GM10248 (cell line): Measurements from ENCODE around the gene MVB12A.

Experiments
- CTCF ChIA-PET: fragments of 300-600 bp; sonication (Branson Sonifier 250); formaldehyde crosslinking; extraction: SDS; loops from one replicate; lab custom pipeline; 2021; ENCODE audit warnings: antibody characterized with exemption; lab: Yijun Ruan, JAX
- POLR2A ChIA-PET: fragments of 350-650 bp; sonication (Branson Sonifier 250); formaldehyde crosslinking; extraction: SDS; loops from one replicate; lab custom pipeline; 2020; ENCODE audit warnings: antibody characterized with exemption; lab: Yijun Ruan, JAX
- DNase-seq: peaks from one replicate; pipeline ENCODE4 v3.0.0; 2012; ENCODE audit errors: extremely low spot score
- TF ChIP-seq, protein P1 (sequence below): IDR thresholded peaks from 2 replicates; pipeline ENCODE4 v1.5.1; 2012; ENCODE audit warnings: mild to moderate bottlenecking, low read depth; ENCODE audit errors: extremely low read depth, missing control alignments, control extremely low read depth

The MVB12A gene

DNA sequence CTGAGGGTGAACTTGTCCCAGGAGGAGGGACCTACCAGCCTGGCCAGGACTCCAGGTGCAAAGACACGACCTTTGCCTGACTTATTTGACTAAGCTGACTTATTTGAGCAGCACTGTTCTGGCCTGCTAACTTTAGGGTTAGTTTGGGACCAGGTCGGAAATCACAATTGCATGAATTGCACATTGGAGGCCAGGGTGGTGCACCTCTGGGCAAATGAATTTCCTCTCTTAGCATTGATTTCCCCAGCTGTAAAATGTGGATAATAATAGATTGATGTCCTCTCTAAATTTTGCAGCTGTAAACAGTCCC, 13.0 kb upstream of the MVB12A start:
- ChIA-PET POLR2A (interaction anchor here (2.5 kb wide), 1 partner anchor 13 kb away, joined by 10 read pairs; the partner anchor contains the start of gene MVB12A), CTCF (interaction anchor here (1.3 to 2.2 kb wide), 2 partner anchors 18 to 326 kb away, joined by 3 to 7 read pairs; no protein-coding TSS in a partner anchor)
- no peak for DNase-seq
- TF ChIP-seq, protein P1, sequence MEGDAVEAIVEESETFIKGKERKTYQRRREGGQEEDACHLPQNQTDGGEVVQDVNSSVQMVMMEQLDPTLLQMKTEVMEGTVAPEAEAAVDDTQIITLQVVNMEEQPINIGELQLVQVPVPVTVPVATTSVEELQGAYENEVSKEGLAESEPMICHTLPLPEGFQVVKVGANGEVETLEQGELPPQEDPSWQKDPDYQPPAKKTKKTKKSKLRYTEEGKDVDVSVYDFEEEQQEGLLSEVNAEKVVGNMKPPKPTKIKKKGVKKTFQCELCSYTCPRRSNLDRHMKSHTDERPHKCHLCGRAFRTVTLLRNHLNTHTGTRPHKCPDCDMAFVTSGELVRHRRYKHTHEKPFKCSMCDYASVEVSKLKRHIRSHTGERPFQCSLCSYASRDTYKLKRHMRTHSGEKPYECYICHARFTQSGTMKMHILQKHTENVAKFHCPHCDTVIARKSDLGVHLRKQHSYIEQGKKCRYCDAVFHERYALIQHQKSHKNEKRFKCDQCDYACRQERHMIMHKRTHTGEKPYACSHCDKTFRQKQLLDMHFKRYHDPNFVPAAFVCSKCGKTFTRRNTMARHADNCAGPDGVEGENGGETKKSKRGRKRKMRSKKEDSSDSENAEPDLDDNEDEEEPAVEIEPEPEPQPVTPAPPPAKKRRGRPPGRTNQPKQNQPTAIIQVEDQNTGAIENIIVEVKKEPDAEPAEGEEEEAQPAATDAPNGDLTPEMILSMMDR, result no peak

DNA sequence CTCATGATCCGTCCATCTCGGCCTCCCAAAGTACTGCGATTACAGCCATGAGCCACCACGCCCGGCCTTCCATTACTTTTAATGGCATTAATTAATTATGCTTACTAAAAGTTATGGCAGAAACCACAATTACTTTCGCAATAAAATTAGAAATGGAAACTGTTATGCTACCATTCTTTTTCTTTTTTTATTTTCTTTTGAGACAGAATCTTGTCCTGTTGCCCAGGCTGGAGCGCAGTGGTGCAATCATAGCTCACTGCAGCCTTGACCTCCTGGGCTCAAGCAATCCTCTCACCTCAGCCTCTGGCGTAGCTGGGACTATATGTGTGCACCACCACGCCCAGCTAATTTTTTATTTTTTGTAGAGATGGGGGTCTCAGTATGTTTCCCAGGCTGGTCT, 9.9 kb upstream of the MVB12A start:
- CTCF ChIA-PET, result interaction anchor here (0.9 kb wide), 1 partner anchor 8 kb away, joined by 3 read pairs; no protein-coding TSS in a partner anchor
- TF ChIP-seq, protein P1, result no peak
- POLR2A ChIA-PET, result no interaction called here
- no peak for DNase-seq

- POLR2A ChIA-PET, result no interaction called here
- CTCF ChIA-PET, result interaction anchor here (0.8 to 1.7 kb wide), 3 partner anchors 26 to 84 kb away, joined by 3 to 4 read pairs (median 4); no protein-coding TSS in a partner anchor
- TF ChIP-seq, protein P1, result no peak
- no peak for DNase-seq
Observed at GRCh38 chr19:17411801-17412200, 8.0 kb upstream of the MVB12A start.

GRCh38 chr19:17414097-17414496, 5.8 kb upstream of the MVB12A start:
- CTCF ChIA-PET, result interaction anchor here (1.0 kb wide), 1 partner anchor 27 kb away, joined by 3 read pairs; no protein-coding TSS in a partner anchor
- POLR2A ChIA-PET, result no interaction called here
- no peak for DNase-seq
- TF ChIP-seq, protein P1, result no peak

GRCh38 chr19:17415121-17415520, 4.7 kb upstream of the MVB12A start:
- TF ChIP-seq, protein P1, result no peak
- CTCF ChIA-PET, result no interaction called here
- no peak for DNase-seq
- POLR2A ChIA-PET, result no interaction called here

DNA sequence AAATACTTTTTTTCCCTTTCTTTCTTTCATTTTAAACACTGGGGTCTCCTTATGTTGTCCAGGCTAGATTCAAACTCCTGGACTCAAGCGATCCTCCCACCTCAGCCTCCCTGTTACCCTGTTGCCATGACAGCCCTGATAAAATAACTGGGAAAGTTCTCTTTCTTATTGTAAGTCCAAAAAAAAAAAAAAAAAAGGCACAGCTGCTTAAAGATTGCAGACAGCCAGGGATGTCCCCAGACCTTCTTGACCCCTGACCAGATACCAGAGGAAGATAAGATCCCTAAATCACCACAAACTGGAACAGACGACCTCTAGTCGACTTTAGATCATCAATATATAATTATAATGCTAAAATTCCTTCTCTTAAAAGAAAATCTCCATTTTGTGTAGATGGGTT, 1.1 kb upstream of the MVB12A start:
- POLR2A ChIA-PET, result interaction anchor here (0.6 kb wide), 1 partner anchor 23 kb away, joined by 3 read pairs; no protein-coding TSS in a partner anchor
- no peak for DNase-seq
- CTCF ChIA-PET, result interaction anchor here (1.1 to 1.8 kb wide), 3 partner anchors 9 to 77 kb away, joined by 3 to 11 read pairs (median 5); no protein-coding TSS in a partner anchor
- TF ChIP-seq, protein P1, result no peak

DNA sequence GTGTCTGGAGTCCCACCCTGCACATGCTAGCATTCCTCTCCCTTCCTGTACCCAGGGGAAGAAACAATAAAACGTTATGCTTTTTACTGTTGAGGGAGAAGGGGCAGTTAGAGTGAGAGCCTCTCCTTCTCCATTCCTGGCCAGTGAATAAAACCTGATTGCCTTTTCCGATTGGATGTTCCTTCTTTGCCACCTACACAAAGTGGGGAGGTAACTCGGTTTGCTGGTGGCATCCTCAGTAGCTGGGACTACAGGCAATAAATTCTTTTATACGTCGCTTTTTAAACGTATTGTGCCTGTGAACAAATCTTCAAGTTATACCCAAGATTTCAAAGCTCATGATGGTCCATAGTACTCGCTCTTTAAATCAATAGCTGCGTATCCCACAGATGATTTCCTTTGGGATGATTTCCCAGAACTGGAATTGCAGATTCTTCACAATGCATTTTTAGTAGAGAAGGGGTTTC, 660 bp upstream of the MVB12A start:
- ChIA-PET CTCF (interaction anchor here (0.9 to 1.8 kb wide), 10 partner anchors 11 to 94 kb away, joined by 3 to 11 read pairs (median 4); partner anchors contain the start of genes BST2, CCDC194 and TMEM221), POLR2A (interaction anchor here (0.7 to 1.6 kb wide), 3 partner anchors 13 to 187 kb away, joined by 3 to 10 read pairs (median 3); partner anchors contain the start of gene BST2)
- no peak for DNase-seq
- TF ChIP-seq, protein P1, result no peak
